HFFc6 (cell line): ENCODE measurements around the gene GJC2. TPM values are rescaled to one million over a fixed set of nuclear protein-coding genes. Genes with fewer than 3 reads are reported as not detected.

Source experiments
- DNase-seq: peaks from one replicate; pipeline ENCODE4 v3.0.0-alpha.2; 2018
- H3K27ac Mint-ChIP-seq: 2 replicates; pipeline ENCODE4 v1.8.0; 2020; ENCODE audit warnings: mild to moderate bottlenecking, mixed read lengths
- H3K27me3 Mint-ChIP-seq: 2 replicates; pipeline ENCODE4 v1.8.0; 2021; ENCODE audit warnings: mild to moderate bottlenecking, moderate library complexity, mixed read lengths; ENCODE audit not compliant: insufficient read depth
- H3K36me3 Mint-ChIP-seq: 2 replicates; pipeline ENCODE4 v1.8.0; 2021; ENCODE audit warnings: low read depth, mixed read lengths
- H3K4me1 Mint-ChIP-seq: 2 replicates; pipeline ENCODE4 v1.8.0; 2020; ENCODE audit warnings: low read depth, mixed read lengths
- H3K4me3 Mint-ChIP-seq: 2 replicates; pipeline ENCODE4 v1.8.0; 2020; ENCODE audit warnings: mild to moderate bottlenecking, moderate library complexity, mixed read lengths
- H3K9me3 Mint-ChIP-seq: 2 replicates; pipeline ENCODE4 v1.8.0; 2020; ENCODE audit warnings: mild to moderate bottlenecking, mixed read lengths
- total RNA-seq, 6 experiments: library from RNA; stranded (reverse); fragmentation: NEBNext Ultra II Directional; extraction: Animal tissue kit (Norgen Biotek cat#: 25700); gene quantifications; 2 replicates in 1 of 6; 3 replicates in 5 of 6; pipeline ENCODE4 v1.2.3, GENCODE V29; 2021
- TF ChIP-seq, protein P1 (sequence below): fragments of 200-600 bp; sonication (generic); IDR thresholded peaks from 2 replicates; pipeline ENCODE4 v1.5.0; 2021; ENCODE audit warnings: antibody characterized with exemption, mild to moderate bottlenecking

Gene GJC2
- total RNA-seq, 6 experiments from 2014 or later = 1.1 to 2.3 (median 1.2) TPM

DNA sequence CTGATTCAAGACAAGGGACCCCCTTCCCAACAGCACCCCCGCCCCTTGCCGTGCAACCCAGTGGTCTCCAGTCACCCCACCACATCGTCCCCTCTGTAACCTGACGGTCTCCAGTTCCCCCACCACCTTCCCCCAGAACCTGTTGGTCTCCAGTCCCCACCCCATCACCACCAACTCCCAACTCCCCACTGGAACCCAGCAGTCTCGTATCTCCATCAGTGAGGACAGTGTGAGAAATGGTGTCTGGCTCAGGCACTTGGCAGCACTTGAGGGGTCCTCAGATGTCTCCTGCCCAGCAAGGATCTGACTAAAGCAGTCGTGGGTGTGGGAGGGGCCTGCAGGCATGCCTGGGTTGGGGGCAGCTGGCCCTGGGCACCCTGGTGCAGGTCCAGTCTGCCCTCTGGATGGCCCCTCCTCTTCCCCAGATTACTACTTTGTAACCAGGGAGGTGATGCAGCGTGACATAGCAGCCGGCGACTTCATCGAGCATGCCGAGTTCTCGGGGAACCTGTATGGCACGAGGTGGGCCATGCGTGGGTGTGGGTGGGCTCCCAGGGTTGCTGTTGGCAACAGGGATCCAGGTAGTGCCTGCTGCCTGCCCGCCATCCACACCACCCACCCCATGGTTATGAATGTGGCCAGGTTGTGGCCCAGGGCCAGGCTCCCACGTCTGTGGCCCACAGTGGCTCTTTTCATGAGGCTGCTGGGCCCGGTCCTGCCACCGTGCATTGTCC, 3.1 kb upstream of the GJC2 start:
- TF ChIP-seq, protein P1, sequence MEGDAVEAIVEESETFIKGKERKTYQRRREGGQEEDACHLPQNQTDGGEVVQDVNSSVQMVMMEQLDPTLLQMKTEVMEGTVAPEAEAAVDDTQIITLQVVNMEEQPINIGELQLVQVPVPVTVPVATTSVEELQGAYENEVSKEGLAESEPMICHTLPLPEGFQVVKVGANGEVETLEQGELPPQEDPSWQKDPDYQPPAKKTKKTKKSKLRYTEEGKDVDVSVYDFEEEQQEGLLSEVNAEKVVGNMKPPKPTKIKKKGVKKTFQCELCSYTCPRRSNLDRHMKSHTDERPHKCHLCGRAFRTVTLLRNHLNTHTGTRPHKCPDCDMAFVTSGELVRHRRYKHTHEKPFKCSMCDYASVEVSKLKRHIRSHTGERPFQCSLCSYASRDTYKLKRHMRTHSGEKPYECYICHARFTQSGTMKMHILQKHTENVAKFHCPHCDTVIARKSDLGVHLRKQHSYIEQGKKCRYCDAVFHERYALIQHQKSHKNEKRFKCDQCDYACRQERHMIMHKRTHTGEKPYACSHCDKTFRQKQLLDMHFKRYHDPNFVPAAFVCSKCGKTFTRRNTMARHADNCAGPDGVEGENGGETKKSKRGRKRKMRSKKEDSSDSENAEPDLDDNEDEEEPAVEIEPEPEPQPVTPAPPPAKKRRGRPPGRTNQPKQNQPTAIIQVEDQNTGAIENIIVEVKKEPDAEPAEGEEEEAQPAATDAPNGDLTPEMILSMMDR = no peak
- DNase-seq = no peak
- Mint-ChIP-seq H3K36me3 (no peaks in the 10 kb centered on the region), H3K27me3 (no peaks in the 10 kb centered on the region; the same call in none of the 2 replicates), H3K4me1 (peaks cover 23% of the 10 kb centered on the region), H3K27ac (no peak overlapping the region), H3K9me3 (no peaks in the 10 kb centered on the region), H3K4me3 (no peak overlapping the region)

DNA sequence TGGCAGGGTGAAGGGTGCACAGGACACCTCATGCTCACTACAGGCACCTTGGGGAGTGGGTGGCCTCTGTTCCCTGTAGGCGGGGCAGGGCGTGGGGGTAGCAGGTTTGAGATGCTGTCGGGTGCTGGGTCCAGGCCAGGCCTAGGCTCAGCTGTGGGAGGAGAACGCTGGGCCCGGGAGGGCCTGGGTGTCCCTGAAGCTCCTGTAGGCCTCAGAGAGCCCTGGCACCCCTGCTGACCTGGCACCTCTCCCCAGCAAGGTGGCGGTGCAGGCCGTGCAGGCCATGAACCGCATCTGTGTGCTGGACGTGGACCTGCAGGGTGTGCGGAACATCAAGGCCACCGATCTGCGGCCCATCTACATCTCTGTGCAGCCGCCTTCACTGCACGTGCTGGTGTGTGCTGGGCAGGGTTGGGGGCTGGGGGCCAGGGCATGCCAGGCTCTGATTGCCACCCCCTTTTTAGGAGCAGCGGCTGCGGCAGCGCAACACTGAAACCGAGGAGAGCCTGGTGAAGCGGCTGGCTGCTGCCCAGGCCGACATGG, 2.5 kb upstream of the GJC2 start:
- Mint-ChIP-seq H3K27ac (no peak overlapping the region), H3K9me3 (no peaks in the 10 kb centered on the region), H3K27me3 (no peaks in the 10 kb centered on the region; the same call in none of the 2 replicates), H3K36me3 (no peaks in the 10 kb centered on the region), H3K4me1 (peaks cover 23% of the 10 kb centered on the region), H3K4me3 (no peak overlapping the region)
- TF ChIP-seq, protein P1 = no peak
- no peak for DNase-seq

DNA sequence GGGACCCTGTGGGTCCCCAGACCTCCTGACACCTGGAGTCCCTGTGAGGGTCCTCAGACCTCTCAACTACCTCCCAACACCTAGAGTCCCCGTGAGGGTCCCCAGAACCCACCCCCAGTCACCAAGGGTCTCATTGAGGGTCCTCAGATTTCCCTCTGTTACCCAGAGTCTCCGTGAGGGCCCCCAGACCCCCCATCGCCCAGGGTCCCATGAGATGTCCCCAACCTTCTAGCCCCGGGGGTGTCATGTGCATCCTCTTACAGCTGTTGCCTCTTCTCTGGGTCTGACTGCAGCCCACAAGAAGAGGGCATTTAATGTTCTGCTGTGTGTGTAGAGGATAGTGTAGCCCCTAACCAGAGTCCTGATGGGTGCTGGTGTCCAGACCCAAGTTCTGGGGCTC, 2.0 kb upstream of the GJC2 start:
- H3K9me3 Mint-ChIP-seq = no peaks in the 10 kb centered on the region
- peaks cover 21% of the 10 kb centered on the region for H3K4me1 Mint-ChIP-seq
- H3K27ac Mint-ChIP-seq = no peak overlapping the region
- no peak for DNase-seq
- H3K36me3 Mint-ChIP-seq = no peaks in the 10 kb centered on the region
- H3K27me3 Mint-ChIP-seq = no peaks in the 10 kb centered on the region; the same call in none of the 2 replicates
- TF ChIP-seq, protein P1 = no peak
- H3K4me3 Mint-ChIP-seq = no peak overlapping the region

DNA sequence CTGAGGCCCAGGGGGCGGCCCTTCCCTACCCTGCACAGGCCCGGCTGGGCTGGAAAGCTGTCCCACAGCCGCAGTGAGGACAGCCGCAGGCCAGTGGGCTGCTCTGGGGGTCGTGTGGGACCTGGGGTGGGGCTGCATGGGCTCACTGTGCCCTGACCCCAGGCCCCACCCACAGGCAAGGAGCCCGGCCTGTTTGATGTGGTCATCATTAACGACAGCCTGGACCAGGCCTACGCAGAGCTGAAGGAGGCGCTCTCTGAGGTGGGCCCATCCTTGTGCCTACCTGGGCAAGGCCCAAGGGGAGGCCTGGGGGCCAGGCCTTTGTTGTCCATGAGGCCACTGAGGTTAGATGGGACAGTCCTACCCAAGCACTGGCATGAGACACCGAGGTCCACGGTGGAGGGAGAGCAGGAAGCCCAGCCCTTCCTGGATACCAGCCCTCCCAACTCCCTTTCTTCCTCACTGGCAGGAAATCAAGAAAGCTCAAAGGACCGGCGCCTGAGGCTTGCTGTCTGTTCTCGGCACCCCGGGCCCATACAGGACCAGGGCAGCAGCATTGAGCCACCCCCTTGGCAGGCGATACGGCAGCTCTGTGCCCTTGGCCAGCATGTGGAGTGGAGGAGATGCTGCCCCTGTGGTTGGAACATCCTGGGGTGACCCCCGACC, 1.4 kb upstream of the GJC2 start:
- Mint-ChIP-seq H3K27me3 (no peaks in the 10 kb centered on the region; the same call in 1 of the 2 replicates), H3K4me1 (peaks cover 16% of the 10 kb centered on the region), H3K9me3 (no peaks in the 10 kb centered on the region), H3K27ac (no peak overlapping the region), H3K4me3 (no peak overlapping the region), H3K36me3 (no peaks in the 10 kb centered on the region)
- TF ChIP-seq, protein P1 = no peak
- DNase-seq = no peak

DNA sequence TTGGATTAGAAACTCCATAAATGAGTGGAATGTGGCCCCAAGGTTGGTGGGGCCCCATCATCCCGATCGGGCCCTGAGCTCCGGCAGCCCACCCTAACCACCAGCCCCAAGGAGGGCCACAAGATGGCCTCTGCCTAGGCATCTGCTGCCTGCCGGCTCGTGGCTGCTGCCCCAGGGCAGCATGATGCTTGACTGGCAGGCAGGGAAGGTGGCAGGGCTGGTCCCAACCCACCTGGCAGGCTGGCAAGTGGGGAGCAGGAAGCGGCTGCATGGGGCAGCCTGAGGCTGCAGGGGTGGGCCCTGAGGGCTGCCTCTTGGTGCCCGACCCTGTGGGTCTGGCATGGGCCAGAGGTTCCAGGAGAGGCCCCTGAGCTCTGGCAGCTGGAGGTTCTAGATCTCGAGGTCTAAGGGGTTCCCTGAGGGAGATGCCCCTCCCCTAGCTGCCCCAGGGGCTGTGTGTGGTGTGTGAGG, 760 bp upstream of the GJC2 start:
- TF ChIP-seq, protein P1 = no peak
- Mint-ChIP-seq H3K27me3 (no peaks in the 10 kb centered on the region; the same call in 1 of the 2 replicates), H3K9me3 (no peaks in the 10 kb centered on the region), H3K36me3 (no peaks in the 10 kb centered on the region), H3K4me3 (no peak overlapping the region), H3K4me1 (peaks cover 9% of the 10 kb centered on the region), H3K27ac (peak overlapping the region; percentile 43; the same call in 1 of the 2 replicates)
- no peak for DNase-seq
